Fibroblast of skin of right biceps (primary cell): ENCODE data around the gene ZNF597.

Source experiments
- DNase-seq: peaks from one replicate; pipeline ENCODE4 v3.0.0-alpha.2; 2013

ZNF597 gene, protein sequence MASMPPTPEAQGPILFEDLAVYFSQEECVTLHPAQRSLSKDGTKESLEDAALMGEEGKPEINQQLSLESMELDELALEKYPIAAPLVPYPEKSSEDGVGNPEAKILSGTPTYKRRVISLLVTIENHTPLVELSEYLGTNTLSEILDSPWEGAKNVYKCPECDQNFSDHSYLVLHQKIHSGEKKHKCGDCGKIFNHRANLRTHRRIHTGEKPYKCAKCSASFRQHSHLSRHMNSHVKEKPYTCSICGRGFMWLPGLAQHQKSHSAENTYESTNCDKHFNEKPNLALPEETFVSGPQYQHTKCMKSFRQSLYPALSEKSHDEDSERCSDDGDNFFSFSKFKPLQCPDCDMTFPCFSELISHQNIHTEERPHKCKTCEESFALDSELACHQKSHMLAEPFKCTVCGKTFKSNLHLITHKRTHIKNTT

DNA sequence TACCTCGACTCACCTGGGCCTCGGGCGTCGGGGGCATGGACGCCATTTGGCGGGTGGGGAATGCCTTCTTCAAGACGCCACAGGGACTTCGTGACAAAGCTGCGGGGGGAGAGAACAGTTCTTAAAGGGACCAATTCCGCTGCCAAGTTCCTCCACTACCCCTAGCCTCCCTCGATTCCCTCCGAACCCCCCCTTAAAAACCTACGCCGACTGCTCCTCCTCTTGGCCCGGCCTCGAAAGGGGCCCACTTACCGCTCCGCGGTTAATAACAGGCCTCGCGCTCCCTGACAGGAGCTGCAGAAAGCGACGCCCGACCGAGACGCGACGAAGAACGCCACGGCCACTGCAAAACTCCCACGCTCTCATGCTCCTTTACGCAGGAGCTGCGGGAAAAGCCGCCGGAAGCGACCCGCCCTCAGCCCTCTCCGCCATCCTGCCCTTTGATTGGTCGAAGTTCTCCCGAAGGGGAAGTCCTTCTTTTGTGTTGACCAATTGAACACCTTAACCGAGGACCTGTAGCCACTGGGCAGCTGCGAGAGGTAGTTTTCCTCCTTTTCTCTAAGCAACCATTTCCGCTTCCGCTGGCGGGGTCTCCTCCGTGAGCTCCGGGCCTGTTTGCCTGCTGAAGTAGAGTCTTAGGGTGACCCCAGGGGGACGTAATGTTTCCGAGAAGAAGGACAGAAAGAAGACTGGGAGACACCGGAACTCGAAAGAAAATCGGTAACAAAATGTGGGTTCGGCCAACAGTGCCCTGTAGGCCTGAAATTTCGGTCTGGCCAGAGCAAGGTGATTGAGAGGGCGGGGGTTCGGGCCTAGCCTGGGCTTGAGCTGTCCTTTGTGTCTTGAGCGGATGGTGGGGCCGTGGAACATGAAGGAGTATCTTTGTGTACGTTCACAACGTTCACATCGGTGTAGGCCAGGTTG, at the start of gene ZNF597, which contains the start of gene NAA60:
TSS of gene ZNF597 (minus strand) at position 397 of the 924 bp plus-strand sequence. CDS start at position 46, 351 bp downstream.
TSS of gene NAA60 (plus strand) at position 573 of the 924 bp plus-strand sequence. CDS start 32,548 bp downstream, outside the sequence.
- peak; percentile 94 for DNase-seq

DNA sequence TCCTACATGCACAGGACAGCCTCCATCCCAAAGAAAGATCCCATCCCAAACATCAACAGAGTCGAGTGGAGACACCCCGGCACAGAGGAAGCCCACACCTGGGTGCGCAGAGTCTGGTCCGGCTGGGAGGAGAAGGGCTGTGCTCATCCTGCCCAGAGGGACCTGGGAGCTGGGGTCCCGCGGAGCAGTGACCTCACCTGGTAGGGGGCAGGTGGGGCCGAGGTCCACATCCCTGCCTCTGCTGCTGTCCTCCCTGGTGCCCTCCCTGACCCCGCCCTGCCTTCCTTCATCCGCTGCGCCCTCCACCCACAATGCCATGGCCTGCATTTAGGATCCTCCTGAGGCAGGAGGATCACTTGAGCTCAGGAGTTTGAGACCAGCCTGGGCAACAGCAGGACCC, 49.1 kb upstream of the ZNF597 start:
- no peak for DNase-seq

DNA sequence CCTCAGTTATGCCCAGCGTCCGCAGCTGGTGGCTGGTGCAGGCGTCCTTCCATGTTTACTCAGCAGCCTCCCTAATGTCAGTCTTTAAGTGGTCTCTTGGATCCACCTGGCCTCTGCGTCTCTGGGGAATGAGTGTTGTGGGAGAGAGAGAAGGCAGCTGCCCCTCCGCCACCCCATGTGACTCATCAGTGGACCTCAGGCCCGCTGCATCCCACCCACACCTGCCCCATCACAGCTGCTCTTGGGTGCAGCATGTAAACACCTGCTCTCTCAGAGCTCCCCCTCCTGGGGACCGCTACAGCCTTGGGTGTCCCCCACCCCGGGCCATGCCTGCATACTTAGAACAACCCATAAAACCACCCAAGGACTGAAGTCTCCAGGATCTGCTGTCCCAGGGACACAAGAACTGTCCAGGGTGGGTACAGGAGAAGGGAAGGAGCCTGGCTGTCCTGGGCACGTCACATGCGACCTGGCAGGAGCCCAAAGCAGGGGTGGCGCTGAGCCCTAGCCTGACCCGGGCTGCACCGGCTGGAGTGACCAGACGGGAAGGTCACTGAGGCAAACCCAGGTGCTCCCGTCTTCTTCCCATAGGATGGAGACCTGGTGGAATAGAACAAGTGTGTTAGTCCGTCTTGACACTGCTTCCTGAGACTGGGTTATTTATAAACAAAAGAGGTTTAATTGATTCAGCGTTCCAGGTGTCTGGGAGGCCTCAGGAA, 47.8 kb upstream of the ZNF597 start:
- no peak for DNase-seq

DNA sequence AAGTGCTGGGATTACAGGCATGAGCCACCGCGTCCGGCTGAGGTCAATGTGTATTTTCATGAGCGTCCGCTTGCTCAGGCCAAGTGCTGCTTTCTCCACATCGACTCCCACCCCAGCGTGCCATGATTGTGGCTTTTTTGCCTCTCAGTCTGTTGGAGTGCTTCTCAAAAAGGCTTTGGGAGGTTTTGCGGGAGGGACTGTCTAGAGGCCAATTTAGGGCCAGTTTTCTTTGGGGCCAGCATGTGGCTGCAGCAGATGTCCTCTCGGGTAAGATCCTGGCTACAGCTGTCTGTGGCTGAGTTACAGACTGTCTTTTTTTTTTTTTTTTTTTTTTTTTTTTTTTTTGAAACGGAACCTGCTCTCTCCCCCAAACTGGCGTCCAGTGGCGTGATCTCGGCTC, 45.5 kb upstream of the ZNF597 start:
- DNase-seq: no peak

DNA sequence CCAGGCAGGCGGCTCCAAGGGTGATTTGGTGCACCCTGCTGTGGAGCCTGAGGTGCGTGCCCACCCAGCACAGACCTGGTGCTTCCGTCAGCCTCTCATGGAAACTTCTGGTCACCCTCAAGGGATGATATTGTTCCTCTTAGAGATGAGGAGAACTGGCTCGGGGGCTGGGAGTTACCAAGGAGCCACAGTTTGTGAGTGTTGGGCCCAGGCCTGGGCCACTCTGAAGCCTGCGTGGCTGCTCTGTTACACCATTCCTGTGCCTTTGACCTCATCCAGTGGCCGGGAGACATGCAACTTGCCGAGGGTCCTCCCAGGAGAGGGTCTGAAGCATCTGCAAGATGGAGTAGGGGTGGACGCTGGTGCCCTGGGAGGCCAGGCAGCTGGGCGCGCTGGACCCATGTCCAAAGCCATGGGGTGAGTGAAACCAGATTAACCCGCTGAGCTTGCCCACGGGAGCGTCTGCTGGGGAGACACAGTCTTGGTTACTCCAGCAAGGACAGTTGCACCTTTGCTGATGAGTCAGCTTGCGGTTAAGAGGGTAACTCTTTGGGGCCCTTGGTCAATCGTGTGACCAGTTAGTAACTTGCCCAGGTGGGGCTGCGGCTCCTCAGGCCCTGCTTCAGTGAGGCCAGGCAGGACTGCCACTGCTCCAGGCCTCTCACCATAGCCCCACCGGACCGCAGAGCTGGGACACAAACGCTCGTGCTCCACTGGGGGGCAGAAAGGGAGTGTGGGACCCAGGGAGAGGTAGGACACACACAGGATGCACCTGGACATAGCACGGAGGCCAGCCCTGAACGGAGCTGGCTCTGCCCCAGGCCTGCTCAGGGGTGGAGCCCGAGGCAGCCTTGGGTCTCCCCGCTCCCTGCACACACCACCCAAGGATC, 44.5 kb upstream of the ZNF597 start:
- DNase-seq: no peak

DNA sequence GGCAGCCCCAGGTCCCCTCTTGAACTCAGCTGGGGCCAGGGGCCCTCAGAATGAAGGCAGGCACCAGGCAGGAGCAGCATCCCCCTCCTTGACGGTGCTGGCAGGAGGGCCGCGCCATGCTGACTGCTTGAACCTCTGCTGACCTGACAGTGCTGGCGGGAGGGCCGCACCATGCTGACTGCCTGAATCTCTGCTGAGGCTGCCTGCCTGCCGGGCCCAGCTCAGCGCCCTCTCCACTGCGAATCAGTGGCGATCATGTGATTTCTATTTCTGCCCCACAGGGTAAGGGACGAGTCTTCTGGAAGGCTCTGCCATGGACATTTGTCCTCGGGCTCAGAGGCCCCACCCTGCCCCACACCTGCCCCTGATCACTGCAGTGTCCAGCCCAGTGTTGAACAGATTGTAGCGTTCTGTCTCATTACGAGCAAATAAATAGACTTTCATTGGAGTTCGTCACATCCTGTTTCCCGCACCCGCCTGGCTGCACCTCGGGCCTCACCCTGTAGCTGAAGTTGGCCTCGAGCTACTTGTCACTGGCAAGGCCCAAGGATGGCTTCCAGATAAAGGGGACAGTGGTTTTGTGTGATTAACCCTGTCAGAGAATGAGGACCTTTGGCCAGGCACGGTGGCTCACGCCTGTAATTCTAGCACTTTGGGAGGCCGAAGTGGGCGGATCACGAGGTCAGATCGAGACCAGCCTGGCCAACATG, 43.4 kb upstream of the ZNF597 start:
- no peak for DNase-seq

DNA sequence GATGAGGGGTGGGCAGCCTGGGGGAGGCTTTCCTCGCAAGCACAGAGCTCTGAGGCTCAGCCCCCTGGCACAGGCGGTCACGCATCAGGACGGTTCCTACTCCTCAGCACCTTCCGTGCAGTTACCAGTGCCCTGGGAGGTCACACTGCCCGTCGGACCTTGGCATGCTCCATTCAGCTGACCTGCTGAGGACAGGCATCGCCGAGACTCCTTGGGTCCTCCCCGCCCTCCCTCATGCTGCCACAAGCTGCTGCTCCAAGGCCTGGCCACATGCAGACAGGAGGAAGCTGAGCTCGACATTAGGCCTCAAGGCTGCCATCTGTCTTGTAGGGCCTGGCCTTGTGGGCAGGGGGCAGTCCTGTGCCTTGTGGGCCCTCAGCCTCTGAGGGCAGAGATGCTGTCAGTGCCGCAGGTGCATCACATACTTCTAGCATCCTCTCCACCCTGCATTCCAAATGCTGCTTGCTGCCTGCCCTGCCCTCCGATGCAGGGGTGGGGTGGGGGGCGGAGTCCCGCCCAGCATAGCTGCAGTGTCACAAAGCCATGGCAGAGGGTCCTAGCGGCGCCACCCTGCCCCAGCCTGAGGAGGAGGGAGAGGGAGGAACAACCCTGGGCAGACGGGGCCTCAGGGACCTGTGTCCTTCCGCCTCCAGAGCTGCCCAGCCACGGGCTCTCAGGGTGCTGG, 42.7 kb upstream of the ZNF597 start:
- no peak for DNase-seq

DNA sequence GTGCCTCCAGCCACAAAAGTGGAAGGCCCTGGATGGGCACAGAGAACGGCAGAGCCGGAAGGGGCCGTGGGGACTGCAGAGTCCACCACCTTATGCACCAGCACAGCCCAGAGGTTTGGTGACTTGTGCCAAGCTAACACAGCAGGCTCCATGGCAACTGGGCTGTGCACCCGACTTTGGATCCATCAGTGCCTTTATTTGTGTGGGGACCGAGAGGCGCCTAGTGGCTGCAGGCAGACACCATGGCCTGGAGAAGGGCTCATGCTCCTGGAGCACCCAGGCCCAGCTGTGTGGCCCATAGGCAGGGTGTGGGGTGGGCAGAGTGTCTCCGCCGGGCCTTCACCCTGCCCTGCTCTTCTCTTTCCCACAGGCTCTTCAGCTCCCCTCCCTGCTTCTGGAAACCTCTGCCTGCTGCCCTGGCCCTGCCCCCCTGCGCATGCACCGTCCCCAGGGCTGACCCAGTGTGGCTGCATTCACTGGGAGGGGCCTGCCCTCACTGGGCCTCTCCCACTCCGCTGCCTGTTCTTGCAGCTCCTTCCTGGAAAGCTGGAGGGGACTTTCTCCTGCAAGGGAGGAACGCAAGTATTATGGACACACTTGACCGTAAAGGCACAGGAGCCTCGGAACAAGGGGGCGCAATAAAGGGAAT, 41.9 kb upstream of the ZNF597 start:
- DNase-seq: no peak

DNA sequence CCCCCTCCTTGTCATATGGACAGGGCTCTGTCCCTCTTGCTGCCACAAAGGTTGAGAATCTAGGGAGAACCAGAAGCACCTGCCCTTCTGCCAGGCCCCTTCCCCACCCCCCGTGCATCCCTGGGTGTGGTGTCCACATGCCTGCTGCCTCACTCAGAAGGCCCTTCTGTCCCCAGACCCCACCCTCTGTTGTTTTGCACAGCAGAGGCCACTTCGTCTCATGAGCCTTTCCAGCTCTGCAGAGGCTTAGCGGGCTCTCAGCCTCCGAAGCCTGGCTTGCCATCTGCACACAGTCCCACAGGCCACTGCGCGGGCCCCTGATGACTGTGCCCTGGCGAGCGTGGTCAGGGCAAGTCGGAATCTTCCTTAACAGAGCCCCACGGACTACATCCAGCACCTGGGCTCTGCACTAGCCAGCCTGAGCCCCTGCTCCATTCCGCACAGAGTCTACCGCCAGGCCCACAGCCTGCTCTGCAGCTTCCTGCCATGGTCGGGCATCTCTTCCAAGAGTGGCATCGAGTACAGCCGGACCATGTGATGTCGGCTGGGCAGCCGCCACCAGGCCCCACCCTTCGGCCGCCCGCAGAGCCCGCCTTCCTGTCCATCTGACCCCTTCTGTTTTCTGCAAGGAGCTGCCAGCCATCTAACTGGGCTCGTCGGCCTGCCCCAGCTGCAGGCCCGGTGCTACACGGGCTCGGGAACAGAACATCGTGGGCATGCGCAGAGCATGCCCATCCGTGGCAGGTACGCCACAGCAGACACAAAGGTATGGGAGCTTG, 41.2 kb upstream of the ZNF597 start:
- no peak for DNase-seq

DNA sequence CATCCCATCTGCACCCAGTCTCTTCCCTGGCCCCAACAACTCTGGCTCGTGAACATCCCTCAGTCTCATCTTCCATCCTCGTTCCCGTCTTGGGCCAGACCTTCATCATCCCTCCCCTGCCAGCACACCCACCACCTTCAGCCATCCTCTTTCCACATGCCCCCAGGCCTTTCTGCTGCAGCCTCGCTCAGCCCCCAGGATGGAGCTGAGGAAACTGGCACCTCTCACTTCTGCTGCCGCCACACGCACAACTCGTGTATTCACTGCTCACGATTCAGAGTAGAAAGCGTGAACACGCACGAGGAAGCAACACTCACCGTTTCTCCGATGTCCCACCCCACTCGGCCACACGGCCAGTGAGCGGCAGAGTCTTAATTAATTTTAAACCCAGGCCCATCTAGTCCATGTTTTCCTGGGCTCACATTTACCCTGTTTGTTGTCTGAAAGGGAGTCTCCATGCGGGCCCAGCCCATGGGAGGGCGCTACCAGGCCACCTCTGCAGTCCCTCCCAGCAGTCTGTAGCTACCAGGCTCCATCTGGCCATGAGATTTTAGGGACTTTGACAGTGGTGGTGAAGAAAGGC, 39.4 kb upstream of the ZNF597 start:
- DNase-seq: no peak

DNA sequence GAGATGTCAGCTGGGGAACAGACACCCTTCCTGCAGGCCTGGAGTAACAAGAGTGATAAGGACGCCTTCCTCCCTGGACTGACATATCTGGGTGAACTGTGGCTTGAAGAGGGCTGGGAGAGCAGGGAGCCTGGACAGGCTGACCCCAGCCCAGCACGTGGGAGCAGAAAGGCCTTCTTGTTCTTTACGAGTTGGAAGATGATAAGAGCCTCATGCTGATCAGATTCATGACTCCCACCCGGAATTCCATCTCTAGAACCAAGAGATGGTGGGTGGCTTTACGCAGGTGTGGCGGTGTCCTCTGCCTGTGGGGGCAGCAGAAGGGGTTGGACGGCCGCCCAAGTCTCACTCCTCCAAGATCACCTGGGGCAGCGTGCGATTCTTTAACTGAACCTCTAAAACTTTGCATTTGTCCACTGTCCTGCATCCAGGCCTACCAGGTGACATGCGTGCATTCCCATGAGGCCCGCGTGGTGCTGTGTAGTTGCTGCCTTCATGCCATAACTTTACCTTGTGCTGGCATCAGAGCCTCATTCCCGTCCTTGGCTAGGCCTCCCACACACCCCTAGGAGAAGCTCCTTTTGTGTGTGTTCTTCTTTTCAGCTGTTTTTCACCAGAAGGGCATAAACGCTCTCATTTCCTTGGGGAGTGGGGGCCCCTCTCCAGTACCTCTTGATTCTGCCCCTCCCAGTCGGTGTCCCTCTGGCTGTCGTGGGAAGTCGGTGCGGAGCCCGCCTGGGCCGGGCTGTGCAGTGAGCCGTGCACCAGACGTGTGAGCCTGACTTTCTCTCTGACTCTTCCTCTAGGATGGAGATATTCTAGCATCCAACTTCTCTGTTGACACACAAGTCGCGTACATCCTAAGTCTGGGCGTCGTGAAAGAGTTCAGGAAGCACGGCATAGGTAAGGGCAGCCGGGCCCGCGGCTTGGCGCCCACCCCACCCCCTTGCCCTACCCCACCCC, 38.7 kb upstream of the ZNF597 start:
- DNase-seq: no peak

DNA sequence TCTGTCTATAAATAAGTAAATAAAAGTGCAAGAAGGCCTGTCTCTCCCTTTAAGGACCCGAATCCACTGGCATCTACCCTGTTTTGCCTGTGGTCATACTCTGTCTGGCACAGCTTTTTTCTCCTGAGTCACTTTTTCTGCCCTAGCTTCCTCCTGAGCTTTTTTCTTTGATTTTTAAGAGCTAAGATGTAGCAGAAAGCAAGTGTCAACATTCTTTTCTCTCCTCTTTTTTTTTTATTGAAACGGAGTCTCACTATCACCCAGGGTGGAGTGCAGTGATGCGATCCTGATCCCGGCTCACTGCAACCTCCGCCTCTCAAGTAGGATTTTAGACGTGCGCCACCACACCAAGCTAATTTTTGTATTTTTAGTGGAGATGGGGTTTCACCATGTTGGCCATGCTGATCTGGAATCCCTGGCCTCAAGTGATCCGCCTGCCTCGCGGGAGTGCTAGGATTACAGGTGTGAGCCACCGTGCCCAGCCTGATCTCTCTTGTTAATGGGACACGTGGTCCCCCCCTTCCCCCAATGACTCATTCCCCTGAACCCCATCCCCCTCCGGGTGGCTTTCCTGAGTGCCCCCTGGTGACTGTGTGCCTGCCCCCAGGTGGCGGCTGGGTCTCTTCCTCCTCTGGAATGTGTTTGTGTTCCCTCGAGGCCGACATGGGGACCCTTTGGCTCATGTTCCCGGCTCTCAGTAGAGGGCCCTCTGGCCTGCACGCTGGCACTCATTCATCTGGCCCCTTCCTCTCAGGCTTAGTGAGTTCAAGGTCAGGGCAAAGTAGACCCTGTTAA, 37.8 kb upstream of the ZNF597 start:
- DNase-seq: peak; percentile 26

DNA sequence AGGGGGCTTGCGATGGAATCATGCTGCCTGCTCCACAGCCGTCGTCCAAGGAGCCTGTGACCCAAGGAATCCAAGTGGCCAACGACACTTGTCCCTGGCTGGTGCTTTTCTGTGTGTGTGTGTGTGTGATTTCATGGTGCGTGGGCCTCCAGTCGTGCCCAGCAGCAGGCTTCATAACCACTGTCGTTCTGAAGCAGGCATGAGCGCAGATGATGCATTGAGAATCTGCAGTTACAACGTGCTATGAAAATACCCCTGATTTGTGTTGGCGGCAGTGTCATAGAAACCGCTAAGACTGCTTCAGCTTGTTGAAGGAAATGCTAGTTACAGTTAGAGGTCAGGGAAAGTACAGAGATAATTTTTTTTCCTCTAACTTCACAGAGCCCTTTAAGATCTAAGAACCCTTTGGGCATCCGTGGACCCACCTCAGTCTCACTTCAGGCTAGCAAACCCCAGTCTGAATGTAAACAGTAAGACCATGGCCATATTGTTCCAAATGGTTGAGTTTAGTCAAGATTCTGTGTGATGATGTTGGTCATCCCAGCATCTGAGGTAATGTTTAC, 36.4 kb upstream of the ZNF597 start:
- no peak for DNase-seq

DNA sequence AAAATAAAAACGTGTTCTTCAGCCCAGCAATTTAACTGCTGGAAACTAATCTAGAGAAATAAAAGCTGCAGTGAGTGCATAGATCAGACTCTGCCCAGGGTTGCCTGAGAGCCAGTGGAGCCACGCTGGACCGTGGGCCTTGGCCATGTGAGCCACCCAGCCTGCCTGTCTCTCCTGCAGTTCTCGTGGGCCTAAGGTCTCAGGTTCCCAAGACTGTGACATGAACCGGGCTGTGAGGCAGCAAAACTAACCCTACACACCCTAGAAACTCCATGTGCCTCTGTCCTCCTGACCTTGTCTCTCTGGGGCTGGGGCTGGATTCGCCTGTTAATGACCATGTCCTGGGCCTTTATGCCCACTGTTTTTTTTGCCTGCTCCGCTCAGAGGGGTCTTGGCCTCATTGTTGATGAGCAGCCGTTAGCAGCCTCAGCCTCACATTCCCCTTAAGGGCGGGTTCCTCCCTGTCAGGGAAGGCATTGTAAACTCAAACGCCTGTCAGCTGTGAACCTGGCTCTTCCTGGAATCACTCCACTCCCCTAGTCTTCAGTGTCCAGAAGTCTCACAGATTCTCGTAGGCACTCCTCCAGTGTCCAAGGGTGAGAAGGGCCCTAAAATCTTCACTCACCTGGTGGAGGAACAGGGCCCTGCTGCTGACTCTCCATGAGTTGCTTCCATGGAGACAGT, 35.1 kb upstream of the ZNF597 start:
- DNase-seq: no peak

DNA sequence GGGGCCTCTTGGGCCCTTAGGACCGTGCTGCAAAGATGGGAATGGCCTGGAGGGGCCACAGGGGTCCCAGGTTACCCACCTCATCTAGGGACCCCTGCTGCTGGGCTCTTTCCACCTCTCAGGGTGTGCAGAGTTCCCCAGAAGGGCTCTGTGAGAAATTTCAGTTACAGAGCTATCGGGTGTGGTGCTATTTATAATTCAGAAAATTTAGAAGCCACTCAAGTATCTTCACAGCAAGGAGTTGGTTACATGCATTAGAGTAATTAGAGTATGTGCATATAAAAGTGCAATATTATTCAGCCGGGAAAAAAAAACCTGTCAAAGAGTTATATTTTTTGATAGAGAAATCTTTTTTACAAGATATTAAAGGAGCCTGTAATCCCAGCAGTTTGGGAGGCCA, 33.1 kb upstream of the ZNF597 start:
- no peak for DNase-seq
